Measurements from ENCODE around the gene PRSS8.

DNA sequence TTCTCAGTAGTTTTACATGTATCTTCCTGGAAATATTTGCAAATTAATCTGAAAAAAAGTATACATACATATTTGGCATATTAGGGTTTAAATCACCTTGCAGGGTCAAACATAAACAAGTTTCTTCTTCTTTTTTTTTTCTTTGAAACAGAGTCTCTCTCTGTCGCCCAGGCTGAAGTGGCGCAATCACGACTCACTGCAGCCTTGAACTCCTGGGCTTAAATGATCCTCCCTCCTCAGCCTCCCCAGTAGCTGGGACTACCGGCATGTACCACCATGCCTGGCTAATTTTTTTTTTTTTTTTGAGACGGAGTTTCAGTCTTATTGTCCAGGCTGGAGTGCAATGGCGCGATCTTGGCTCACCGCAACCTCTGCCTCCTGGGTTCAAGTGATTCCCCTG lies 31.8 kb upstream of the PRSS8 start:
- no peak for TF ChIP-seq POLR2AphosphoS5 (IDR thresholded peaks at IDR 0.05; ENCODE audit: low read depth, low read length)
- no peak for TF ChIP-seq TAF1 (IDR thresholded peaks at IDR 0.05; ENCODE audit: borderline replicate concordance, low read depth, low read length)
